HCT116 (cell line): ENCODE measurements around the gene LDLRAD4. TPM values are rescaled to one million over a fixed set of nuclear protein-coding genes. Genes with fewer than 3 reads are reported as not detected.

ENCODE experiments used
- ATAC-seq: fragments of 200-7000 bp; cut with Tn5 transposase; 2 replicates; pipeline ENCODE4 v1.9.1; 2020; ENCODE audit warnings: mild to moderate bottlenecking, moderate library complexity
- BruUV-seq: library from RNA; stranded (reverse); fragments of 400-500 nt; replicated peaks from 2 replicates; lab custom pipeline; 2021; lab: Mats Ljungman, UMichigan
- CTCF ChIA-PET: fragments of 300-600 bp; sonication (Branson Sonifier 250); formaldehyde crosslinking; loops from one replicate; lab custom pipeline; 2021; ENCODE audit warnings: antibody characterized with exemption; lab: Charles Lee
- POLR2A ChIA-PET: fragments of 300-600, 350-600 bp; sonication (Branson Sonifier 250); formaldehyde crosslinking; loops from one replicate; lab custom pipeline; 2021; ENCODE audit warnings: antibody characterized with exemption; lab: Charles Lee
- RAD21 ChIA-PET, 2 experiments: fragments of 300-600 bp; sonication (Branson Sonifier 250); formaldehyde crosslinking; loops; one replicate each; lab custom pipeline; 2023; ENCODE audit warnings: low total read pairs in 2 of 2; ENCODE audit not compliant: uncharacterized antibody in 2 of 2, unreplicated experiment in 2 of 2, low non-redundant PET in 1 of 2; lab: Charles Lee
- DNase-seq: peaks from one replicate; pipeline ENCODE4 v3.0.0-alpha.2; 2010; ENCODE audit warnings: low read depth, low spot score
- H2AFZ ChIP-seq: fragments of 200-600 bp; shearing (Covaris generic), sonication (generic); 2 replicates; pipeline ENCODE4 v1.6.1; 2017; ENCODE audit warnings: low read depth, mixed run types, mixed read lengths, antibody characterized with exemption, low read length; ENCODE audit not compliant: poor library complexity, severe bottlenecking
- H3K27ac ChIP-seq: 2 replicates; pipeline ENCODE4 v1.5.1; 2012; ENCODE audit warnings: low read depth, low read length
- H3K27me3 ChIP-seq: fragments of 200-600 bp; sonication (generic); 2 replicates; pipeline ENCODE4 v1.6.1; 2016; ENCODE audit warnings: mixed run types, low read length, mixed read lengths; ENCODE audit not compliant: insufficient read depth
- H3K36me3 ChIP-seq, 2 experiments: fragments of 200-500 bp in 1 of 2; fragments of 200-600 bp in 1 of 2; sonication (Bioruptor generic) in 1 of 2; sonication (generic) in 1 of 2; 2 replicates each; pipeline versions ENCODE4 v1.5.1 to v1.6.1; 2014 to 2016; ENCODE audit warnings: low read length in 2 of 2, inconsistent platforms in 1 of 2, mixed read lengths in 1 of 2, mixed run types in 1 of 2; ENCODE audit not compliant: insufficient read depth in 2 of 2, control insufficient read depth in 1 of 2
- H3K4me1 ChIP-seq, 2 experiments: fragments of 200-600 bp in 1 of 2; sonication (generic) in 1 of 2; 2 replicates each; pipeline versions ENCODE4 v1.5.1 to v1.6.1; 2012 to 2017; ENCODE audit warnings: low read length in 2 of 2, inconsistent platforms in 1 of 2, mild to moderate bottlenecking in 1 of 2, mixed read lengths in 1 of 2, mixed run types in 1 of 2, moderate library complexity in 1 of 2; ENCODE audit not compliant: insufficient read depth in 2 of 2, control insufficient read depth in 1 of 2
- H3K4me2 ChIP-seq: fragments of 200-600 bp; sonication (generic); 2 replicates; pipeline ENCODE4 v1.6.1; 2017; ENCODE audit warnings: mixed run types, low read length, mixed read lengths
- H3K4me3 ChIP-seq, 2 experiments: fragments of 200-600 bp in 1 of 2; sonication (generic) in 1 of 2; replicated peaks in 1 of 2; 2 replicates each; pipeline ENCODE4 v1.5.1; 2011 to 2016; ENCODE audit warnings: low read length in 2 of 2, control low read depth in 1 of 2, low read depth in 1 of 2, mild to moderate bottlenecking in 1 of 2, mixed read lengths in 1 of 2, mixed run types in 1 of 2
- H3K79me2 ChIP-seq: fragments of 200-600 bp; sonication (generic); 2 replicates; pipeline ENCODE4 v1.6.1; 2017; ENCODE audit warnings: mild to moderate bottlenecking, mixed run types, low read length, moderate library complexity, mixed read lengths; ENCODE audit not compliant: insufficient read depth
- H3K9ac ChIP-seq: fragments of 200-600 bp; sonication (generic); 2 replicates; pipeline ENCODE4 v1.6.1; 2016; ENCODE audit warnings: low read length, mixed read lengths
- H3K9me2 ChIP-seq: fragments of 200-600 bp; sonication (generic), shearing (Covaris generic); 2 replicates; pipeline ENCODE4 v1.6.1; 2017; ENCODE audit warnings: mixed run types, mild to moderate bottlenecking, moderate library complexity; ENCODE audit not compliant: insufficient read depth
- H3K9me3 ChIP-seq, 2 experiments: fragments of 200-500 bp in 1 of 2; fragments of 200-600 bp in 1 of 2; sonication (Bioruptor generic) in 1 of 2; sonication (generic) in 1 of 2; 2 replicates each; pipeline ENCODE4 v1.6.1; 2014 to 2017; ENCODE audit warnings: low read length in 2 of 2, mixed read lengths in 2 of 2, inconsistent platforms in 1 of 2, low read depth in 1 of 2, mild to moderate bottlenecking in 1 of 2, mixed run types in 1 of 2, moderate library complexity in 1 of 2; ENCODE audit not compliant: control insufficient read depth in 1 of 2, insufficient read depth in 1 of 2
- H4K20me1 ChIP-seq: fragments of 200-600 bp; sonication (generic), shearing (Covaris generic); 2 replicates; pipeline ENCODE4 v1.6.1; 2017; ENCODE audit warnings: mixed run types, mild to moderate bottlenecking, moderate library complexity; ENCODE audit not compliant: insufficient read depth
- ATF3 ChIP-seq: IDR thresholded peaks from 2 replicates; pipeline ENCODE4 v1.6.1; 2012
- CEBPB ChIP-seq: IDR thresholded peaks from 2 replicates; pipeline ENCODE4 v1.6.1; 2012; ENCODE audit warnings: low read depth
- CTCF ChIP-seq, 3 experiments: fragments of 200-600 bp in 1 of 3; sonication (generic) in 1 of 3; IDR thresholded peaks in 2 of 3; conservative IDR thresholded peaks in 1 of 3; 2 replicates each; pipeline ENCODE4 v1.5.1; 2012 to 2017; ENCODE audit warnings: low read depth in 2 of 3, low read length in 2 of 3, antibody characterized with exemption in 1 of 3, borderline replicate concordance in 1 of 3, control low read depth in 1 of 3, mild to moderate bottlenecking in 1 of 3, mixed read lengths in 1 of 3, mixed run types in 1 of 3, moderate library complexity in 1 of 3; ENCODE audit not compliant: insufficient read depth in 1 of 3
- EZH2phosphoT487 ChIP-seq: fragments of 200-600 bp; IDR thresholded peaks from 2 replicates; pipeline ENCODE4 v1.6.1; 2018; ENCODE audit warnings: antibody characterized with exemption, borderline replicate concordance
- FOSL1 ChIP-seq: IDR thresholded peaks from 2 replicates; pipeline ENCODE4 v1.6.1; 2012; ENCODE audit warnings: low read depth
- POLR2A ChIP-seq: IDR thresholded peaks from 2 replicates; pipeline ENCODE4 v1.7.0; 2011; ENCODE audit warnings: borderline replicate concordance; ENCODE audit not compliant: insufficient read depth, insufficient read length; ENCODE audit errors: extremely low read depth
- POLR2AphosphoS5 ChIP-seq: IDR thresholded peaks from 2 replicates; pipeline ENCODE4 v1.6.1; 2011; ENCODE audit warnings: mild to moderate bottlenecking, low read depth, low read length, moderate library complexity
- SIN3A ChIP-seq: IDR thresholded peaks from 2 replicates; pipeline ENCODE4 v1.6.1; 2012; ENCODE audit warnings: low read depth
- ZFX ChIP-seq: fragments of 450-650 bp; IDR thresholded peaks from 2 replicates; pipeline ENCODE4 v1.6.1; 2017
- ZNF274 ChIP-seq: fragments of 200-500 bp; sonication (Bioruptor generic); IDR thresholded peaks from 2 replicates; pipeline ENCODE4 v1.6.1; 2014; ENCODE audit warnings: mild to moderate bottlenecking, low read depth, low read length, inconsistent platforms
- intact Hi-C: fragments of 100-400 bp; cut with micrococcal nuclease; formaldehyde crosslinking; loops from 2 replicates; pipeline ENCODE4 v1.10.0; 2022
- total RNA-seq: library from RNA; stranded (reverse); gene quantifications from one replicate; pipeline ENCODE4 v1.2.1, GENCODE V29; 2021; ENCODE audit not compliant: unreplicated experiment
- TF ChIP-seq, protein P1 (sequence below): IDR thresholded peaks from 2 replicates; pipeline ENCODE4 v1.6.1; 2011; ENCODE audit warnings: mild to moderate bottlenecking, low read length, moderate library complexity; ENCODE audit not compliant: insufficient replicate concordance; ENCODE audit errors: extremely low read depth

Gene LDLRAD4
- total RNA-seq, 1 experiment from 2014 or later: 1.2 TPM

- RAD21 ChIA-PET: no interaction called here
- H3K4me2 ChIP-seq: no peak overlapping the region
- H3K4me1 ChIP-seq: no peaks in the 10 kb centered on the region
- H4K20me1 ChIP-seq: no peaks in the 10 kb centered on the region
- no peaks in the 10 kb centered on the region for H3K9me3 ChIP-seq
- H3K27me3 ChIP-seq: peaks cover 23% of the 10 kb centered on the region; the same call in 1 of the 2 replicates
- no peak overlapping the region for H3K9ac ChIP-seq
- DNase-seq: no peak
- TF ChIP-seq FOSL1 (no peak), EZH2phosphoT487 (no peak), POLR2A (no peak), CTCF (IDR thresholded peaks at IDR 0.05 in 2 of 3, conservative IDR thresholded peaks at IDR 0.05 in 1 of 3; ENCODE audit: borderline replicate concordance in 1 of 3, insufficient read depth in 1 of 3, low read depth in 2 of 3, low read length in 2 of 3) (no peak), POLR2AphosphoS5 (no peak), ATF3 (no peak), SIN3A (no peak), CEBPB (no peak), ZFX (no peak), ZNF274 (no peak)
- TF ChIP-seq, protein P1, sequence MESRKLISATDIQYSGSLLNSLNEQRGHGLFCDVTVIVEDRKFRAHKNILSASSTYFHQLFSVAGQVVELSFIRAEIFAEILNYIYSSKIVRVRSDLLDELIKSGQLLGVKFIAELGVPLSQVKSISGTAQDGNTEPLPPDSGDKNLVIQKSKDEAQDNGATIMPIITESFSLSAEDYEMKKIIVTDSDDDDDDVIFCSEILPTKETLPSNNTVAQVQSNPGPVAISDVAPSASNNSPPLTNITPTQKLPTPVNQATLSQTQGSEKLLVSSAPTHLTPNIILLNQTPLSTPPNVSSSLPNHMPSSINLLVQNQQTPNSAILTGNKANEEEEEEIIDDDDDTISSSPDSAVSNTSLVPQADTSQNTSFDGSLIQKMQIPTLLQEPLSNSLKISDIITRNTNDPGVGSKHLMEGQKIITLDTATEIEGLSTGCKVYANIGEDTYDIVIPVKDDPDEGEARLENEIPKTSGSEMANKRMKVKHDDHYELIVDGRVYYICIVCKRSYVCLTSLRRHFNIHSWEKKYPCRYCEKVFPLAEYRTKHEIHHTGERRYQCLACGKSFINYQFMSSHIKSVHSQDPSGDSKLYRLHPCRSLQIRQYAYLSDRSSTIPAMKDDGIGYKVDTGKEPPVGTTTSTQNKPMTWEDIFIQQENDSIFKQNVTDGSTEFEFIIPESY: no peak
- TF ChIP-seq, all 23 proteins: peak for 0
- no peaks in the 10 kb centered on the region for H3K79me2 ChIP-seq
- H3K36me3 ChIP-seq: no peaks in the 10 kb centered on the region
- no peak for ATAC-seq
- no peak overlapping the region for H2AFZ ChIP-seq
- ChIA-PET POLR2A (no interaction called here), CTCF (no interaction called here)
- H3K4me3 ChIP-seq: no peak overlapping the region
- H3K9me2 ChIP-seq: no peaks in the 10 kb centered on the region
- intact Hi-C loops: loop anchor here (10.0 kb wide), 1 partner anchor 320 kb away; the partner anchor contains the start of gene LDLRAD4
- H3K27ac ChIP-seq: no peak overlapping the region
- no TSS peak for BruUV-seq
Measured at GRCh38 chr18:13534631-13535030, 316.1 kb downstream of the LDLRAD4 start.
